ENCODE measurements around the gene PKIG. TPM values are rescaled to one million over a fixed set of nuclear protein-coding genes. Genes with fewer than 3 reads are reported as not detected.

Gene PKIG
- total RNA-seq, 2 donors from 2014 or later, result 43.6 to 64.9 TPM

- no peaks in the 10 kb centered on the region for H3K9me3 ChIP-seq
- TF ChIP-seq, protein P1, sequence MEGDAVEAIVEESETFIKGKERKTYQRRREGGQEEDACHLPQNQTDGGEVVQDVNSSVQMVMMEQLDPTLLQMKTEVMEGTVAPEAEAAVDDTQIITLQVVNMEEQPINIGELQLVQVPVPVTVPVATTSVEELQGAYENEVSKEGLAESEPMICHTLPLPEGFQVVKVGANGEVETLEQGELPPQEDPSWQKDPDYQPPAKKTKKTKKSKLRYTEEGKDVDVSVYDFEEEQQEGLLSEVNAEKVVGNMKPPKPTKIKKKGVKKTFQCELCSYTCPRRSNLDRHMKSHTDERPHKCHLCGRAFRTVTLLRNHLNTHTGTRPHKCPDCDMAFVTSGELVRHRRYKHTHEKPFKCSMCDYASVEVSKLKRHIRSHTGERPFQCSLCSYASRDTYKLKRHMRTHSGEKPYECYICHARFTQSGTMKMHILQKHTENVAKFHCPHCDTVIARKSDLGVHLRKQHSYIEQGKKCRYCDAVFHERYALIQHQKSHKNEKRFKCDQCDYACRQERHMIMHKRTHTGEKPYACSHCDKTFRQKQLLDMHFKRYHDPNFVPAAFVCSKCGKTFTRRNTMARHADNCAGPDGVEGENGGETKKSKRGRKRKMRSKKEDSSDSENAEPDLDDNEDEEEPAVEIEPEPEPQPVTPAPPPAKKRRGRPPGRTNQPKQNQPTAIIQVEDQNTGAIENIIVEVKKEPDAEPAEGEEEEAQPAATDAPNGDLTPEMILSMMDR (IDR thresholded peaks at IDR 0.05), result no peak
- TF ChIP-seq POLR2A (IDR thresholded peaks at IDR 0.05), result no peak
- no peak overlapping the region for H3K4me3 ChIP-seq
- H3K4me1 ChIP-seq, result peaks cover 11% of the 10 kb centered on the region
- peak overlapping the region in 2 of 4 donors; percentile 15 to 28 for H3K27ac ChIP-seq
- 68 to 69% methylated on average over 14 to 18 of the region's 18 CpGs for WGBS, 2 donors
- DNase-seq (peak in 3 of 4 donors; percentile 40 to 63 (median 54)), ATAC-seq (peak; percentile 39)
- H3K27me3 ChIP-seq, result no peaks in the 10 kb centered on the region
- H3K36me3 ChIP-seq (replicated peaks in 1 of 2; ENCODE audit: insufficient read depth in 1 of 2, low read depth in 2 of 2), result no peaks in the 10 kb centered on the region
- intact Hi-C loops (cut with DNase I), result no loop called here
Observed at GRCh38 chr20:44633872-44634600, 51.7 kb downstream of the PKIG start.

DNA sequence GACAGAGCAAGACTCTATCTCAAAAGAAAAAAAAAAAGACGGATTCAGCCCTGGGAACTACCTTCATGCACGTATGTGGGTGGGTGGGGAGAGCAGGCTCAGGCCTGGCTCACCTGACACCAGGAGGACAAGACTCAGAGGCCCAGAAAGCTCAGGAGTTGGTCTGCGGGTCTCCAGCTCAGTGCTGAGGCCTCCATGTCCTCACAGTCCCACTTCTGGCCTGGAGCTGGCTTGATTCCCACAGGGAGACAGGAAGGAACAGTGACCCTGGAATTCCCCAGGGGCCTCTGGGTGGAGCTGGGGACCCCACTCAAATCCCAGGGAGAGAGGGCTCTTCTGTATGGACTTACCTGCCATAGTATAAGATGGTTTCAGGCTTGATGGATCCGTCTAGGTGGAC, 53.5 kb downstream of the PKIG start:
- Histone ChIP-seq H3K27me3 (no peaks in the 10 kb centered on the region), H3K4me1 (peaks cover 11% of the 10 kb centered on the region), H3K27ac (no peak overlapping the region), H3K9me3 (no peaks in the 10 kb centered on the region), H3K36me3 (replicated peaks in 1 of 2; ENCODE audit: insufficient read depth in 1 of 2, low read depth in 2 of 2) (no peaks in the 10 kb centered on the region), H3K4me3 (no peak overlapping the region)
- TF ChIP-seq, protein P1 (IDR thresholded peaks at IDR 0.05), result no peak
- no peak for TF ChIP-seq POLR2A (IDR thresholded peaks at IDR 0.05)
- DNase-seq (no peak), ATAC-seq (no peak)
- intact Hi-C loops (cut with DNase I), result no loop called here
- 83 to 85% methylated on average over 3 to 4 of the region's 4 CpGs for WGBS, 2 donors

DNA sequence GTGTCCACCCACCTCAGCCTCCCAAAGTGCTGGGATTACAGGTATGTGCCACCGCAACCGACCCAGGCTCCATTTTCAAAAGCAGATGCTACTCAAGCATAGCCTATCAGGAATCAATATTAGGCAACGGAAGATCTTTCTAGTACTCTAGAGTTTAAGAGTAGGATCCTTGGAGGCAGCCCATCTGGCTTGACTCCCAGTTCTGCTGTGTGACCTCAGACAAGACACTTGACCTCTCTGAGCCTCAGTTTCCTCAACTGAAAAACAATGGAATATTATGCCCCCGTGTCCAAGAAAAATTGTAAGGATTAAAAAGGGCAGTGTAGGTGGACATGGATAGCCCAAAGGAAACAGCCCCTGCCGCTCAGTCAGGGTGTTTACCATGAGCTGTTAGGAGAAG, 54.7 kb downstream of the PKIG start:
- H3K9me3 ChIP-seq, result no peaks in the 10 kb centered on the region
- 84 to 88% methylated on average over 5 of the region's 5 CpGs for WGBS, 2 donors
- H3K27me3 ChIP-seq, result no peaks in the 10 kb centered on the region
- no peak overlapping the region for H3K27ac ChIP-seq
- intact Hi-C loops (cut with DNase I), result no loop called here
- ATAC-seq (no peak), DNase-seq (no peak)
- no peak for TF ChIP-seq POLR2A (IDR thresholded peaks at IDR 0.05)
- TF ChIP-seq, protein P1 (IDR thresholded peaks at IDR 0.05), result no peak
- peaks cover 15% of the 10 kb centered on the region for H3K4me1 ChIP-seq
- no peak overlapping the region for H3K4me3 ChIP-seq
- no peaks in the 10 kb centered on the region for H3K36me3 ChIP-seq (replicated peaks in 1 of 2; ENCODE audit: insufficient read depth in 1 of 2, low read depth in 2 of 2)

DNA sequence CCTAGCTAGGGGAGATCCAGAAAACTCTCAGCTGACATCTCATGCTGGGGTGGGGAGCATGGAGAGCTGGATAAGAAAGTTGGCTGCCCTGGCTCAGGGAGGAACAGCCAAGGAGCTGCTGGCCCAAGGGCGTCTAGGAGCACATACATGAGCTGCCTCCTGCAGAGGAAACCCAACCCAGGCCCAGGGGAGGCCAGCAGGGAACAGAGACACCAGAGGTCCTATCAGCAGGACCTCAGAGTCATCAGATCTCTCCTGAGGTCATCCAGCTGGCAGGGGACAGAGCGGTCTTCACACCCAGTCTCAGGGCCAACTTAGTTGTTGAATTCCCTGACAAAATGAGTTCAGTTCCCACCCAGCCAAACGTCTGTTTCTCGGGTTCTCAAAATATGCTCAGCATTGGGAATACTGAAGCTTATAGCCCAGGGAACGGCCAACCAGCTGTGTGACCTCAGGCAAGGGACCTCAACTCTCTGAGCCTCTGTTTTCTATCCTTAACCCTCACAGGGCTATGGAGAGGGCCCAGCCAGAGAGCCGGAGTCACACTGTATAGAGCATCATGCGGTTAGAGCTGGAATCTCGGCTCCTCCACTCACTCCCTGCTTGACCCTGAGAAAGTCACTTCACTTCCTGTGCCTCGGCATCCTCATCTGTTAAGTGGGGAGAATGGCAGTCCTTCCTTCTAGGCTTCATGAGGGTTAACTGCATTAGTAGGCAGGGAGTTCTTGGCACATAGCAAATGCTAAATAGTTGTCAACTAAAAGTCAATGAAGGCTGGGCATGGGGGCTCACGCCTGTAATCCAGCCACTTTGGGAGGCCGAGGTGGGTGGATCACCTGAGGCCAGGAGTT, 55.4 kb downstream of the PKIG start:
- Histone ChIP-seq H3K4me1 (peaks cover 22% of the 10 kb centered on the region), H3K36me3 (replicated peaks in 1 of 2; ENCODE audit: insufficient read depth in 1 of 2, low read depth in 2 of 2) (no peaks in the 10 kb centered on the region), H3K27ac (no peak overlapping the region), H3K4me3 (no peak overlapping the region), H3K27me3 (no peaks in the 10 kb centered on the region), H3K9me3 (no peaks in the 10 kb centered on the region)
- no peak for TF ChIP-seq POLR2A (IDR thresholded peaks at IDR 0.05)
- TF ChIP-seq, protein P1 (IDR thresholded peaks at IDR 0.05), result no peak
- DNase-seq (no peak), ATAC-seq (no peak)
- intact Hi-C loops (cut with DNase I), result no loop called here
- 70 to 77% methylated on average over 9 to 11 of the region's 11 CpGs for WGBS, 2 donors

All from body of pancreas (tissue), 4 donors.